ENCODE data around the gene MTHFD1L.
"Not testable (repeated sequence)": the region's sequence is repeated elsewhere in the genome, so short reads cannot be mapped to it uniquely, and the experiment has no call there.

The MTHFD1L gene

GRCh38 chr6:150844371-150844770 lies 21.1 kb upstream of the MTHFD1L start:
- H3K4me3 ChIP-seq (ENCODE audit: low read length), result no peak overlapping the region
- H3K27me3 ChIP-seq (ENCODE audit: control insufficient read depth, insufficient read depth, low read length), result no peaks in the 10 kb centered on the region
- no peak for DNase-seq (ENCODE audit: low read depth, low spot score)
- no CpG with 5 or more reads among the region's 3 CpGs for WGBS (ENCODE audit: insufficient coverage, insufficient read length)
- H3K27ac ChIP-seq (ENCODE audit: low read length), result no peak overlapping the region
- H3K4me1 ChIP-seq (ENCODE audit: control insufficient read depth, insufficient read depth, low read length), result no peaks in the 10 kb centered on the region
- no peaks in the 10 kb centered on the region for H3K36me3 ChIP-seq (ENCODE audit: control insufficient read depth, insufficient read depth, low read length)
- no peaks in the 10 kb centered on the region for H3K9me3 ChIP-seq (ENCODE audit: control insufficient read depth, insufficient read depth, low read length)

DNA sequence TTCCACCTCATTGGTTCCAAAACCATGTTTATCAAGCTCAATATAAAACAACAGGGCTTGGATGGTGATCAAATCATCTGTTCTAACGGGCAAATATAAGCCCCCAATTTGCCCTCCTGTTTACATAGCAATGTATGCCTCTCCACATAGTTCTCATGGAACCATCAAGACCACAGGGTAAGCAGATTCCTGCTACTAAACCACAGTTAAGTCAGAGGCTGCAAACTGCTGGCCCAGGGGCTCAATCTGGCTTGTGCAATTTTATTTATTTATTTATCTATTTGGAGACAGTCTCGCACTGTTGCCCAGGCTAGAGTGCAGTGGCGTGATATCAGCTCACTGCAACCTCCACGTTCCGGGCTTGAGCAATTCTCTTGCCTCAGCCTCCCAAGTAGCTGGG lies 18.9 kb upstream of the MTHFD1L start:
- no peaks in the 10 kb centered on the region for H3K4me1 ChIP-seq (ENCODE audit: control insufficient read depth, insufficient read depth, low read length)
- no peak overlapping the region for H3K4me3 ChIP-seq (ENCODE audit: low read length)
- no peak overlapping the region for H3K27ac ChIP-seq (ENCODE audit: low read length)
- no peaks in the 10 kb centered on the region for H3K9me3 ChIP-seq (ENCODE audit: control insufficient read depth, insufficient read depth, low read length)
- no CpG with 5 or more reads among the region's 5 CpGs for WGBS (ENCODE audit: insufficient coverage, insufficient read length)
- no peaks in the 10 kb centered on the region for H3K36me3 ChIP-seq (ENCODE audit: control insufficient read depth, insufficient read depth, low read length)
- no peak for DNase-seq (ENCODE audit: low read depth, low spot score)
- H3K27me3 ChIP-seq (ENCODE audit: control insufficient read depth, insufficient read depth, low read length), result no peaks in the 10 kb centered on the region

- H3K27ac ChIP-seq (ENCODE audit: low read length), result no peak overlapping the region
- H3K36me3 ChIP-seq (ENCODE audit: control insufficient read depth, insufficient read depth, low read length), result no peaks in the 10 kb centered on the region
- H3K27me3 ChIP-seq (ENCODE audit: control insufficient read depth, insufficient read depth, low read length), result no peaks in the 10 kb centered on the region
- no peaks in the 10 kb centered on the region for H3K4me1 ChIP-seq (ENCODE audit: control insufficient read depth, insufficient read depth, low read length)
- WGBS (ENCODE audit: insufficient coverage, insufficient read length), result no CpG with 5 or more reads among the region's 2 CpGs
- no peaks in the 10 kb centered on the region for H3K9me3 ChIP-seq (ENCODE audit: control insufficient read depth, insufficient read depth, low read length)
- no peak for DNase-seq (ENCODE audit: low read depth, low spot score)
- no peak overlapping the region for H3K4me3 ChIP-seq (ENCODE audit: low read length)
Observed at GRCh38 chr6:150848400-150848799, 17.1 kb upstream of the MTHFD1L start.

- not testable (repeated sequence) for H3K4me1 ChIP-seq (ENCODE audit: control insufficient read depth, insufficient read depth, low read length); DNase-seq (ENCODE audit: low read depth, low spot score); H3K9me3 ChIP-seq (ENCODE audit: control insufficient read depth, insufficient read depth, low read length); H3K27ac ChIP-seq (ENCODE audit: low read length); H3K27me3 ChIP-seq (ENCODE audit: control insufficient read depth, insufficient read depth, low read length); H3K4me3 ChIP-seq (ENCODE audit: low read length); H3K36me3 ChIP-seq (ENCODE audit: control insufficient read depth, insufficient read depth, low read length)
- no CpG with 5 or more reads among the region's 5 CpGs for WGBS (ENCODE audit: insufficient coverage, insufficient read length)
Observed at GRCh38 chr6:150854392-150854791, 11.1 kb upstream of the MTHFD1L start.

DNA sequence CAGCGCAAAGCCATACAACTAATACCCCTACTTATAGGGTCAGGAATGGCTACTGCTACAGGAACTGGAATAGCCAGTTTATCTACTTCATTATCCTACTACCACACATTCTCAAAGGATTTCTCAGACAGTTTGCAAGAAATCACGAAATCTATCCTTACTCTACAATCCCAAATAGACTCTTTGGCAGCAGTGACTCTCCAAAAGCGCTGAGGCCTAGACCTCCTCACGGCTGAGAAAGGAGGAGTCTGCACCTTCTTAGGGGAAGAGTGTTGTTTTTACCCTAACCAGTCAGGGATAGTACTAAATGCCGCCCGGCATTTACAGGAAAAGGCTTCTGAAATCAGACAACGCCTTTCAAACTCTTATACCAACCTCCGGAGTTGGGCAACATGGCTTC lies 10.3 kb upstream of the MTHFD1L start:
- not testable (repeated sequence) for H3K27me3 ChIP-seq (ENCODE audit: control insufficient read depth, insufficient read depth, low read length); DNase-seq (ENCODE audit: low read depth, low spot score); H3K9me3 ChIP-seq (ENCODE audit: control insufficient read depth, insufficient read depth, low read length); H3K36me3 ChIP-seq (ENCODE audit: control insufficient read depth, insufficient read depth, low read length); H3K4me1 ChIP-seq (ENCODE audit: control insufficient read depth, insufficient read depth, low read length); H3K27ac ChIP-seq (ENCODE audit: low read length); H3K4me3 ChIP-seq (ENCODE audit: low read length)
- no CpG with 5 or more reads among the region's 8 CpGs for WGBS (ENCODE audit: insufficient coverage, insufficient read length)

GRCh38 chr6:150857062-150857944 lies 8.2 kb upstream of the MTHFD1L start:
- Histone ChIP-seq H3K4me1 (ENCODE audit: control insufficient read depth, insufficient read depth, low read length) (no peaks in the 10 kb centered on the region; the same call in 1 of the 2 replicates), H3K27me3 (ENCODE audit: control insufficient read depth, insufficient read depth, low read length) (no peaks in the 10 kb centered on the region), H3K4me3 (ENCODE audit: low read length) (no peak overlapping the region), H3K9me3 (ENCODE audit: control insufficient read depth, insufficient read depth, low read length) (no peaks in the 10 kb centered on the region), H3K27ac (ENCODE audit: low read length) (no peak overlapping the region), H3K36me3 (ENCODE audit: control insufficient read depth, insufficient read depth, low read length) (no peaks in the 10 kb centered on the region)
- WGBS (ENCODE audit: insufficient coverage, insufficient read length), result no CpG with 5 or more reads among the region's 7 CpGs
- no peak for DNase-seq (ENCODE audit: low read depth, low spot score)

DNA sequence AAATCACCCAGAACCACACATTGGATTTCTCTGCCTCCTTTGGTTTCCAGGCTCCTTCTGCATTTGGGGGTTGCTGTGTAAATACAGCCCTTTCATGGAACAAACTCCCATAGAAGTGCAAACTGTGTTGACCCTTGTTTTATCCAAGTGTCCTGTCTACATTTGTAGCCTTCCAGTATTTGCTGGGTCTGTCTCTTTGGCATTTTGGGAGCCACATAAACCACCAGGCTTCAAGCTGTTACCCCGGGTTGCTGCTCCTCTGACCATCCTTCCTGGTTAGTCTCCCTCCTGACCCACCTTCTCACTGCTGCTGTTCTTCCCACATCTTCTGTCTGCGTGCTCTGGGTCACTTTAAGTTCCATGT lies 7.6 kb upstream of the MTHFD1L start:
- no peaks in the 10 kb centered on the region; the same call in 1 of the 2 replicates for H3K4me1 ChIP-seq (ENCODE audit: control insufficient read depth, insufficient read depth, low read length)
- WGBS (ENCODE audit: insufficient coverage, insufficient read length), result no CpG with 5 or more reads among the region's 2 CpGs
- no peaks in the 10 kb centered on the region for H3K9me3 ChIP-seq (ENCODE audit: control insufficient read depth, insufficient read depth, low read length)
- no peak overlapping the region for H3K4me3 ChIP-seq (ENCODE audit: low read length)
- H3K27ac ChIP-seq (ENCODE audit: low read length), result no peak overlapping the region
- DNase-seq (ENCODE audit: low read depth, low spot score), result no peak
- no peaks in the 10 kb centered on the region for H3K27me3 ChIP-seq (ENCODE audit: control insufficient read depth, insufficient read depth, low read length)
- no peaks in the 10 kb centered on the region for H3K36me3 ChIP-seq (ENCODE audit: control insufficient read depth, insufficient read depth, low read length)

DNA sequence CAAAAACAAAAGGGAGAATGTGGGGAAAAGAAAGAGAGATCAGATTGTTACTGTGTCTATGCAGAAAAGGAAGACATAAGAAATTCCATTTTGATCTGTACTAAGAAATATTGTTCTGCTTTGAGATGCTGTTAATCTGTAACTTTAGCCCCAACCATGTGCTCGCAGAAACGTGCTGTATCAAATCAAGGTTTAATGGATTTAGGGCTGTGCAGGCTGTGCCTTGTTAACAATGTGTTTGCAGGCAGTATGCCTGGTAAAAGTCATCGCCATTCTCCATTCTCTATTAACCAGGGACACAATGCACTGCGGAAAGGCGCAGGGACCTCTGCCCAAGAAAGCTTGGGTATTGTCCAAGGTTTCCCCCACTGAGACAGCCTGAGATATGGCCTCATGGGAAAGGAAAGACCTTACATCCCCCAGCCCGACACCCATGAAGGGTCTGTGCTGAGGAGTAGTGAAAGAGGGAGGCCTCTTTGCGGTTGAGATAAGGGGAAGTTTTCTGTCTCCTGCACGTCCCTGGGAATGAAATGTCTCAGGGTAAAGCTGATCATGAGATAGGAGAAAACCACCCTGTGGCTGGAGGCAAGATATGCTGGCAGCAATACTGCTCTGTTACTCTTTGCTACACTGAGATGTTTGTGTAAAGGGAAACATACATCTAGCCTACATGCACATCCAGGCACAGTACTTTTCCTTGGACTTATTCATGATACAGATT lies 3.9 kb upstream of the MTHFD1L start:
- H3K27ac ChIP-seq (ENCODE audit: low read length); H3K4me1 ChIP-seq (ENCODE audit: control insufficient read depth, insufficient read depth, low read length); DNase-seq (ENCODE audit: low read depth, low spot score); H3K27me3 ChIP-seq (ENCODE audit: control insufficient read depth, insufficient read depth, low read length); H3K9me3 ChIP-seq (ENCODE audit: control insufficient read depth, insufficient read depth, low read length); H3K4me3 ChIP-seq (ENCODE audit: low read length); H3K36me3 ChIP-seq (ENCODE audit: control insufficient read depth, insufficient read depth, low read length): not testable (repeated sequence)
- no CpG with 5 or more reads among the region's 8 CpGs for WGBS (ENCODE audit: insufficient coverage, insufficient read length)

- Histone ChIP-seq H3K4me1 (ENCODE audit: control insufficient read depth, insufficient read depth, low read length) (no peaks in the 10 kb centered on the region), H3K9me3 (ENCODE audit: control insufficient read depth, insufficient read depth, low read length) (no peaks in the 10 kb centered on the region), H3K27me3 (ENCODE audit: control insufficient read depth, insufficient read depth, low read length) (no peaks in the 10 kb centered on the region), H3K27ac (ENCODE audit: low read length) (no peak overlapping the region), H3K4me3 (ENCODE audit: low read length) (no peak overlapping the region), H3K36me3 (ENCODE audit: control insufficient read depth, insufficient read depth, low read length) (no peaks in the 10 kb centered on the region)
- no peak for DNase-seq (ENCODE audit: low read depth, low spot score)
- no CpG with 5 or more reads among the region's 7 CpGs for WGBS (ENCODE audit: insufficient coverage, insufficient read length)
Observed at GRCh38 chr6:150863213-150863928, 2.1 kb upstream of the MTHFD1L start.

DNA sequence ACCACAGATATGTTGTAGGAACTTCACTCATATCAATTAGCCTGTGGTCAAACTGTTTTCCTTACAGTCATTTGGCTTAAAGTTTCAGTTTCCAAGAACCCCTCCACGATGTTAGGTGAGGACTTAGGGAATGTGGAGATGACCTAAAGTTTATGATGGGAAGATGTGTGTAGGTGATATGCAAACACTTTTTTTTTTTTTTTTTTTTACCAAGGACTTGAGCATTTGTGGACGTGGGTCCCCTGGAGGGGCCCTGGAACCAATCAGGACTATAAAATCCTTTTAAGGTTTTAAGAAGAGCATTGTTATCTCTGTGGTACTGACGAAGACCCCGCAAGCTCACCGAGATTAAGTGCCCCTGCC lies 478 bp upstream of the MTHFD1L start:
- WGBS (ENCODE audit: insufficient coverage, insufficient read length), result no CpG with 5 or more reads among the region's 5 CpGs
- Histone ChIP-seq H3K27ac (ENCODE audit: low read length) (no peak overlapping the region), H3K4me1 (ENCODE audit: control insufficient read depth, insufficient read depth, low read length) (no peaks in the 10 kb centered on the region), H3K27me3 (ENCODE audit: control insufficient read depth, insufficient read depth, low read length) (no peaks in the 10 kb centered on the region), H3K36me3 (ENCODE audit: control insufficient read depth, insufficient read depth, low read length) (no peaks in the 10 kb centered on the region), H3K4me3 (ENCODE audit: low read length) (peak overlapping the region; percentile 63; the same call in 1 of the 2 replicates), H3K9me3 (ENCODE audit: control insufficient read depth, insufficient read depth, low read length) (no peaks in the 10 kb centered on the region)
- DNase-seq (ENCODE audit: low read depth, low spot score), result no peak
